Esophagus muscularis mucosa (tissue), 4 donors: ENCODE measurements around the gene GALNT14. TPM values are rescaled to one million over a fixed set of nuclear protein-coding genes. Genes with fewer than 3 reads are reported as not detected.

Source experiments
- DNase-seq: peaks from one replicate; pipeline ENCODE4 v3.0.0-alpha.2; 2017; ENCODE audit errors: extremely low spot score
- H3K27ac ChIP-seq, 4 donors: fragments of 200-600 bp; sonication (generic); replicated peaks in 1 of 4; 1 replicate in 3 of 4; 2 replicates in 1 of 4; pipeline ENCODE4 v1.5.1; 2016 to 2019; ENCODE audit warnings: mild to moderate bottlenecking in 1 of 4
- H3K27me3 ChIP-seq, 4 donors: fragments of 200-600 bp; sonication (generic); one replicate each; pipeline versions ENCODE4 v1.5.1 to v1.6.0; 2016 to 2019
- H3K36me3 ChIP-seq, 4 donors: fragments of 200-600 bp; sonication (generic); one replicate each; pipeline ENCODE4 v1.5.1; 2016 to 2019
- H3K4me1 ChIP-seq, 4 donors: fragments of 200-600 bp; sonication (generic); one replicate each; pipeline ENCODE4 v1.5.1; 2016 to 2019
- H3K4me3 ChIP-seq, 4 donors: fragments of 200-600 bp; sonication (generic); 1 replicate in 2 of 4; 2 replicates in 2 of 4; pipeline ENCODE4 v1.5.1; 2016 to 2019; ENCODE audit warnings: mild to moderate bottlenecking in 4 of 4, moderate library complexity in 1 of 4
- H3K9me3 ChIP-seq, 4 donors: fragments of 200-600 bp; sonication (generic); 1 replicate in 3 of 4; 2 replicates in 1 of 4; pipeline ENCODE4 v1.5.1; 2016 to 2019
- CTCF ChIP-seq, 3 experiments: fragments of 200-600 bp in 2 of 3; fragments of 450-650 bp in 1 of 3; sonication (generic) in 2 of 3; IDR thresholded peaks; one replicate each; pipeline ENCODE4 v1.5.1; 2017 to 2019; ENCODE audit warnings: antibody characterized with exemption in 3 of 3, mild to moderate bottlenecking in 2 of 3, moderate library complexity in 1 of 3
- EP300 ChIP-seq: sonication (generic); formaldehyde crosslinking; IDR thresholded peaks from one replicate; pipeline ENCODE4 v1.6.1; 2017; ENCODE audit warnings: antibody characterized with exemption
- POLR2A ChIP-seq: fragments of 450-650 bp; IDR thresholded peaks from one replicate; pipeline ENCODE4 v1.6.1; 2017; ENCODE audit warnings: antibody characterized with exemption, moderate library complexity, mild to moderate bottlenecking, low read depth
- POLR2AphosphoS5 ChIP-seq, 2 donors: sonication (generic); formaldehyde crosslinking; IDR thresholded peaks; one replicate each; pipeline ENCODE4 v1.6.1; 2017; ENCODE audit warnings: antibody characterized with exemption in 2 of 2
- WGBS: methylation state at CpG from one replicate; pipeline ENCODE4 v1.1.5; 2018; 5-methylcytosine and 5-hydroxymethylcytosine counted together
- intact Hi-C: fragments of 100-400 bp; cut with DNase I; formaldehyde crosslinking; loops from one replicate; pipeline ENCODE4 v1.15.1; 2023
- total RNA-seq, 4 donors: library from RNA; depleted of rRNA; stranded (reverse); fragments of >200 nt; gene quantifications; one replicate each; pipeline versions ENCODE4 v1.1.0 to v1.2.1, GENCODE V29; 2016

The GALNT14 gene
- total RNA-seq, 4 donors from 2014 or later = 0.33 to 1.0 (median 0.80) TPM; not detected in 1

DNA sequence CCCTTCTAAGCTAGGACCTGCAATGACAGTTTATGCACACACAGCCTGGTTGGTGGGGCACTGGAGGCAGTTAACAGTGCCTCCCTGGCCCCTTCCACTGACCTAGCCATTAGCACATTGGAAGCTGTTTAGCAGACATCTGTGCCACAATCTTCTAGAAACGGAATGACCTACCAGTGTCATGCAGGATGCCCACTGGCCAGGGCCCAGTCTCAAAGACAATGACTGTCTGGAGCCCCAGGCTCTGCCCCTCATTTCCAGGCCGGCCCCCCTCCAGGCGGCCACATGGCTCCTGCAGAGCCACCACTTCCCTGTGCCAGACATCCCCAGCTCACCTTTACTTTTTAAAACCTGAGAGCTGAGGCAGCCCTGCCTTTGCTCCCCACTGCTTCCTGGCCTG lies 207.5 kb downstream of the GALNT14 start:
- intact Hi-C loops = no loop called here
- peaks cover 0 to under 1% (median 0%) of the 10 kb centered on the region in 4 donors for H3K27me3 ChIP-seq
- DNase-seq = no peak
- H3K9me3 ChIP-seq = no peaks in the 10 kb centered on the region
- TF ChIP-seq CTCF (IDR thresholded peaks at IDR 0.05) (no peak), POLR2A (no peak), POLR2AphosphoS5 (IDR thresholded peaks at IDR 0.05) (no peak), EP300 (no peak)
- no peaks in the 10 kb centered on the region for H3K36me3 ChIP-seq
- H3K27ac ChIP-seq = no peak overlapping the region
- H3K4me3 ChIP-seq = no peak overlapping the region
- no peaks in the 10 kb centered on the region for H3K4me1 ChIP-seq
- 79% methylated on average over 3 of the region's 3 CpGs for WGBS

GRCh38 chr2:30927465-30928075 lies 210.7 kb downstream of the GALNT14 start:
- Histone ChIP-seq H3K9me3 (no peaks in the 10 kb centered on the region), H3K4me1 (no peaks in the 10 kb centered on the region), H3K27me3 (peaks cover 0 to 3% (median 0%) of the 10 kb centered on the region in 4 donors), H3K36me3 (no peaks in the 10 kb centered on the region), H3K4me3 (no peak overlapping the region), H3K27ac (no peak overlapping the region)
- intact Hi-C loops = no loop called here
- 73% methylated on average over 7 of the region's 7 CpGs for WGBS
- no peak for TF ChIP-seq POLR2AphosphoS5 (IDR thresholded peaks at IDR 0.05)
- no peak for TF ChIP-seq EP300
- no peak for TF ChIP-seq CTCF (IDR thresholded peaks at IDR 0.05)
- TF ChIP-seq POLR2A = no peak
- DNase-seq = no peak

GRCh38 chr2:30926606-30927005 lies 211.6 kb downstream of the GALNT14 start:
- no peak for DNase-seq
- Histone ChIP-seq H3K9me3 (no peaks in the 10 kb centered on the region), H3K36me3 (no peaks in the 10 kb centered on the region), H3K4me1 (no peaks in the 10 kb centered on the region), H3K4me3 (no peak overlapping the region), H3K27ac (no peak overlapping the region), H3K27me3 (peaks cover 0 to 3% (median 0%) of the 10 kb centered on the region in 4 donors)
- TF ChIP-seq POLR2A (no peak), POLR2AphosphoS5 (IDR thresholded peaks at IDR 0.05) (no peak), CTCF (IDR thresholded peaks at IDR 0.05) (no peak), EP300 (no peak)
- intact Hi-C loops = no loop called here
- WGBS = 81% methylated on average over 5 of the region's 5 CpGs

DNA sequence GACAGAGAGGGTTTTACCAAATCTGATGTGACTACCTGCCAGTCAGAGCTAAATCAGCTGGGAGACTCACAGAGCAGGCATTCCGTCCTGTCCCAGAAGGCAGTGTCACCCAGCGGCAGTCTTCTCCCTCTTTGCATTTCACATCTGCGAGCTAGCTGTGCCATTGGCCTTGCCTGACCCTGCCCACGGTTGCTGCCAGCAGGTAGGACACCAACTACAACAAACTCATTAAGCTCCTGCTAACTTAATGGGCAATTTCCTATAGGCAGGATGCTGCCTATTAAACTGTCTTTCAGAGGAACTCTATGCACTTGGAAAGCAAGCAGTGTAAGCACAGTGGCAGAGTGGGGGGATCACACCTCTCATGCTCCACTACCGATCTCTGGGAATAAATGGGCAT lies 214.6 kb downstream of the GALNT14 start:
- 89% methylated on average over 5 of the region's 5 CpGs for WGBS
- H3K4me3 ChIP-seq = no peak overlapping the region
- H3K4me1 ChIP-seq = no peaks in the 10 kb centered on the region
- peaks cover 0 to 6% (median 0%) of the 10 kb centered on the region in 4 donors for H3K27me3 ChIP-seq
- intact Hi-C loops = no loop called here
- TF ChIP-seq POLR2A (no peak), CTCF (IDR thresholded peaks at IDR 0.05) (no peak), EP300 (no peak), POLR2AphosphoS5 (IDR thresholded peaks at IDR 0.05) (no peak)
- H3K36me3 ChIP-seq = no peaks in the 10 kb centered on the region
- H3K27ac ChIP-seq = no peak overlapping the region
- DNase-seq = no peak
- H3K9me3 ChIP-seq = no peaks in the 10 kb centered on the region

- DNase-seq = no peak
- 93% methylated on average over 5 of the region's 5 CpGs for WGBS
Observed at GRCh38 chr2:30920511-30920910, 217.7 kb downstream of the GALNT14 start.

More at GRCh38 chr2:30920511-30920910, 217.7 kb downstream of the GALNT14 start:
- no peaks in the 10 kb centered on the region for H3K36me3 ChIP-seq
- no peak for TF ChIP-seq POLR2AphosphoS5 (IDR thresholded peaks at IDR 0.05)
- TF ChIP-seq CTCF (IDR thresholded peaks at IDR 0.05) = no peak
- TF ChIP-seq EP300 = no peak
- no peak for TF ChIP-seq POLR2A
- H3K4me3 ChIP-seq = no peak overlapping the region
- no peaks in the 10 kb centered on the region for H3K4me1 ChIP-seq
- H3K27ac ChIP-seq = no peak overlapping the region
- intact Hi-C loops = no loop called here
- H3K27me3 ChIP-seq = peaks cover 0 to 4% (median 0%) of the 10 kb centered on the region in 4 donors
- no peaks in the 10 kb centered on the region for H3K9me3 ChIP-seq
